GM21360 (cell line): Measurements from ENCODE around the gene REV3L.
"Not testable (repeated sequence)": the region's sequence is repeated elsewhere in the genome, so short reads cannot be mapped to it uniquely, and the experiment has no call there.

Source experiments
- ATAC-seq: cut with Tn5 transposase; IDR thresholded peaks from one replicate; pipeline ENCODE4 v1.9.1; 2021; ENCODE audit warnings: mild to moderate bottlenecking, moderate library complexity; ENCODE audit not compliant: unreplicated experiment

The REV3L gene

GRCh38 chr6:111379831-111380230 is 103.2 kb downstream of the REV3L start:
- ATAC-seq = no peak

GRCh38 chr6:111379302-111379701 is 103.7 kb downstream of the REV3L start:
- no peak for ATAC-seq

GRCh38 chr6:111377558-111378120 is 105.4 kb downstream of the REV3L start:
- ATAC-seq = no peak

- ATAC-seq = no peak
Observed at GRCh38 chr6:111367393-111368088, 115.5 kb downstream of the REV3L start.

GRCh38 chr6:111361648-111362047 is 121.4 kb downstream of the REV3L start:
- no peak for ATAC-seq

GRCh38 chr6:111358454-111358853 is 124.6 kb downstream of the REV3L start:
- no peak for ATAC-seq

- no peak for ATAC-seq
Observed at GRCh38 chr6:111357705-111358104, 125.3 kb downstream of the REV3L start.

GRCh38 chr6:111356551-111356950 is 126.5 kb downstream of the REV3L start:
- ATAC-seq = no peak

GRCh38 chr6:111354758-111355555 is 128.1 kb downstream of the REV3L start:
- ATAC-seq = no peak

- no peak for ATAC-seq
Observed at GRCh38 chr6:111353912-111354462, 129.0 kb downstream of the REV3L start.

GRCh38 chr6:111347589-111347988 is 135.4 kb downstream of the REV3L start:
- no peak for ATAC-seq

GRCh38 chr6:111342913-111343312 is 140.1 kb downstream of the REV3L start:
- no peak for ATAC-seq

GRCh38 chr6:111339294-111339693 is 143.7 kb downstream of the REV3L start:
- peak; percentile 30 for ATAC-seq

- ATAC-seq = peak; percentile 98
Observed at GRCh38 chr6:111338843-111339242, 144.2 kb downstream of the REV3L start.

GRCh38 chr6:111337829-111338236 is 145.2 kb downstream of the REV3L start:
- no peak for ATAC-seq

GRCh38 chr6:111329882-111330633 is 153.0 kb downstream of the REV3L start:
- ATAC-seq = peak; percentile 84

- ATAC-seq = no peak
Observed at GRCh38 chr6:111326563-111326962, 156.5 kb downstream of the REV3L start.

GRCh38 chr6:111322145-111322544 is 160.9 kb downstream of the REV3L start:
- ATAC-seq = no peak

GRCh38 chr6:111307950-111308349 is 175.1 kb downstream of the REV3L start:
- ATAC-seq = not testable (repeated sequence)

- no peak for ATAC-seq
Observed at GRCh38 chr6:111307275-111307858, 175.7 kb downstream of the REV3L start.
